Stomach (tissue), 9 donors: ENCODE data around the gene SYT7. TPM values are rescaled to one million over a fixed set of nuclear protein-coding genes. Genes with fewer than 3 reads are reported as not detected.
A peak's percentile ranks its signal among the peaks of the same experiment; 100 is the strongest.

Experiments used
- DNase-seq, 2 donors: peaks; one replicate each; pipeline versions ENCODE4 v3.0.0 to v3.0.0-alpha.2; 2013 to 2019
- H3K27ac ChIP-seq, 5 donors: fragments of 200-600 bp in 4 of 5; sonication (generic) in 4 of 5; one replicate each; pipeline ENCODE4 v1.5.1; 2013 to 2019; ENCODE audit warnings: mild to moderate bottlenecking in 1 of 5, moderate library complexity in 1 of 5
- H3K27me3 ChIP-seq, 3 donors: fragments of 200-600 bp; sonication (generic); one replicate each; pipeline ENCODE4 v1.5.1; 2017 to 2019; ENCODE audit warnings: mixed run types in 1 of 3
- H3K36me3 ChIP-seq, 4 donors: fragments of 200-600 bp; sonication (generic); 1 replicate in 3 of 4; 2 replicates in 1 of 4; pipeline ENCODE4 v1.5.1; 2016 to 2019
- H3K4me1 ChIP-seq, 4 donors: fragments of 200-600 bp; sonication (generic); one replicate each; pipeline ENCODE4 v1.5.1; 2016 to 2019
- H3K4me3 ChIP-seq, 4 donors: fragments of 200-600 bp; sonication (generic) in 3 of 4; one replicate each; pipeline ENCODE4 v1.5.1; 2016 to 2019; ENCODE audit warnings: mild to moderate bottlenecking in 1 of 4
- H3K9me3 ChIP-seq, 4 donors: fragments of 200-600 bp; sonication (generic); one replicate each; pipeline ENCODE4 v1.5.1; 2016 to 2019
- CTCF ChIP-seq, 7 experiments: fragments of 450-650 bp in 4 of 7; fragments of 200-600 bp in 3 of 7; sonication (generic) in 3 of 7; IDR thresholded peaks; one replicate each; pipeline ENCODE4 v1.5.1; 2016 to 2019; ENCODE audit warnings: antibody characterized with exemption in 7 of 7, control low read depth in 2 of 7, mild to moderate bottlenecking in 1 of 7
- EP300 ChIP-seq: sonication (generic); formaldehyde crosslinking; IDR thresholded peaks from one replicate; pipeline ENCODE4 v1.6.1; 2017; ENCODE audit warnings: antibody characterized with exemption
- POLR2A ChIP-seq, 4 donors: fragments of 450-650 bp; IDR thresholded peaks; one replicate each; pipeline ENCODE4 v1.6.1; 2016; ENCODE audit warnings: antibody characterized with exemption in 4 of 4, control low read depth in 2 of 4, mild to moderate bottlenecking in 1 of 4, moderate library complexity in 1 of 4
- POLR2AphosphoS5 ChIP-seq, 3 donors: sonication (generic); formaldehyde crosslinking; IDR thresholded peaks; one replicate each; pipeline ENCODE4 v1.6.1; 2016; ENCODE audit warnings: antibody characterized with exemption in 3 of 3
- WGBS, 5 donors: extraction: QIAGEN DNeasy Blood & Tissue Kit in 3 of 5; methylation state at CpG; one replicate each; pipeline versions ENCODE4 v1.1.5 to v1.1.7; 2013 to 2018; 5-methylcytosine and 5-hydroxymethylcytosine counted together
- intact Hi-C: fragments of 100-400 bp; cut with DNase I; formaldehyde crosslinking; loops from one replicate; pipeline ENCODE4 v1.15.1; 2023; ENCODE audit warnings: low total_unique reads
- polyA plus RNA-seq, 3 donors: library from polyadenylated mRNA; stranded (reverse); fragments of 200-250 nt; gene quantifications; one replicate each; pipeline ENCODE4 v1.2.3, GENCODE V29; 2013
- total RNA-seq, 5 donors: library from RNA; depleted of rRNA; stranded (reverse); fragments of >200 nt; gene quantifications; one replicate each; pipeline versions ENCODE4 v1.1.0 to v1.2.3, GENCODE V29; 2014 to 2016
- donor health status: healthy with polysubstance abuse.
- donor health status: Bipolar disorder and iron deficiency.
- donor health status: healthy.

SYT7 gene
- total and polyA plus RNA-seq, 8 donors, result 0.92 to 8.4 (median 1.4) TPM; not detected in 1

- Histone ChIP-seq H3K9me3 (no peaks in the 10 kb centered on the region), H3K27me3 (peaks cover 0 to 77% (median 15%) of the 10 kb centered on the region in 3 donors), H3K36me3 (no peaks in the 10 kb centered on the region), H3K4me3 (no peak overlapping the region), H3K27ac (no peak overlapping the region), H3K4me1 (peaks cover 5 to 10% (median 8%) of the 10 kb centered on the region in 4 donors)
- intact Hi-C loops, result no loop called here
- TF ChIP-seq CTCF (IDR thresholded peaks at IDR 0.05) (peak in 4 of 7 experiments; percentile 17 to 36 (median 23)), EP300 (no peak), POLR2AphosphoS5 (IDR thresholded peaks at IDR 0.05) (peak; percentile 16 to 71 (median 62))
- peak; percentile 80 to 93 for DNase-seq
- WGBS, 5 donors, result 2 to 9% (median 4%) methylated on average over 22 to 46 of the region's 46 CpGs
Observed at GRCh38 chr11:61567286-61568061, 13.4 kb downstream of the SYT7 start.

GRCh38 chr11:61564936-61565696 is 15.8 kb downstream of the SYT7 start:
- Histone ChIP-seq H3K4me3 (no peak overlapping the region), H3K27ac (no peak overlapping the region), H3K27me3 (peaks cover 0 to 55% (median 15%) of the 10 kb centered on the region in 3 donors), H3K9me3 (no peaks in the 10 kb centered on the region), H3K36me3 (no peaks in the 10 kb centered on the region), H3K4me1 (peaks cover 5 to 10% (median 8%) of the 10 kb centered on the region in 4 donors)
- intact Hi-C loops, result no loop called here
- 42 to 54% (median 47%) methylated on average over 7 to 8 of the region's 8 CpGs for WGBS, 5 donors
- TF ChIP-seq CTCF (IDR thresholded peaks at IDR 0.05) (no peak), POLR2AphosphoS5 (IDR thresholded peaks at IDR 0.05) (no peak)
- no peak for DNase-seq

GRCh38 chr11:61560751-61561150 is 20.1 kb downstream of the SYT7 start:
- 46 to 68% (median 62%) methylated on average over 6 of the region's 6 CpGs for WGBS, 5 donors
- Histone ChIP-seq H3K27ac (no peak overlapping the region), H3K4me3 (no peak overlapping the region), H3K4me1 (peaks cover 0 to 3% (median under 1%) of the 10 kb centered on the region in 4 donors), H3K27me3 (peaks cover 5 to 55% (median 27%) of the 10 kb centered on the region in 3 donors), H3K36me3 (no peaks in the 10 kb centered on the region), H3K9me3 (no peaks in the 10 kb centered on the region)
- TF ChIP-seq CTCF (IDR thresholded peaks at IDR 0.05) (no peak), POLR2A (IDR thresholded peaks at IDR 0.05) (no peak), EP300 (no peak), POLR2AphosphoS5 (IDR thresholded peaks at IDR 0.05) (no peak)
- intact Hi-C loops, result no loop called here
- DNase-seq, result no peak

GRCh38 chr11:61556621-61557020 is 24.3 kb downstream of the SYT7 start:
- intact Hi-C loops, result no loop called here
- Histone ChIP-seq H3K4me1 (peaks cover 7 to 23% (median 19%) of the 10 kb centered on the region in 4 donors), H3K4me3 (no peak overlapping the region), H3K27me3 (peaks cover 8 to 84% (median 58%) of the 10 kb centered on the region in 3 donors), H3K36me3 (no peaks in the 10 kb centered on the region), H3K27ac (no peak overlapping the region), H3K9me3 (no peaks in the 10 kb centered on the region)
- WGBS, 5 donors, result 65 to 91% (median 76%) methylated on average over 3 of the region's 3 CpGs
- no peak for TF ChIP-seq EP300
- TF ChIP-seq POLR2AphosphoS5 (IDR thresholded peaks at IDR 0.05), result no peak
- no peak for TF ChIP-seq CTCF (IDR thresholded peaks at IDR 0.05)
- TF ChIP-seq POLR2A (IDR thresholded peaks at IDR 0.05), result no peak
- DNase-seq, result no peak
